Endothelial cell (in vitro differentiated cells): ENCODE data around the gene TPSAB1. TPM values are rescaled to one million over a fixed set of nuclear protein-coding genes. Genes with fewer than 3 reads are reported as not detected.

Experiments
- DNase-seq: peaks from one replicate; pipeline ENCODE4 v3.0.0; 2021; ENCODE audit warnings: low spot score
- H3K27ac Mint-ChIP-seq: one replicate; pipeline ENCODE4 v1.8.0; 2021; ENCODE audit warnings: mixed read lengths, inconsistent platforms; ENCODE audit not compliant: unreplicated experiment
- H3K27me3 Mint-ChIP-seq: one replicate; pipeline ENCODE4 v1.8.0; 2021; ENCODE audit warnings: mild to moderate bottlenecking, moderate library complexity, mixed read lengths, inconsistent platforms; ENCODE audit not compliant: unreplicated experiment
- H3K36me3 Mint-ChIP-seq: one replicate; pipeline ENCODE4 v1.8.0; 2021; ENCODE audit warnings: mild to moderate bottlenecking, low read depth, mixed read lengths, inconsistent platforms; ENCODE audit not compliant: unreplicated experiment
- H3K4me1 Mint-ChIP-seq: one replicate; pipeline ENCODE4 v1.8.0; 2021; ENCODE audit warnings: mild to moderate bottlenecking, mixed read lengths, inconsistent platforms; ENCODE audit not compliant: unreplicated experiment
- H3K4me3 Mint-ChIP-seq: one replicate; pipeline ENCODE4 v1.8.0; 2021; ENCODE audit warnings: mild to moderate bottlenecking, mixed read lengths, inconsistent platforms; ENCODE audit not compliant: unreplicated experiment
- H3K9me3 Mint-ChIP-seq: one replicate; pipeline ENCODE4 v1.8.0; 2021; ENCODE audit warnings: mixed read lengths, inconsistent platforms; ENCODE audit not compliant: unreplicated experiment
- CTCF ChIP-seq: fragments of 200-600 bp; sonication (generic); IDR thresholded peaks from one replicate; pipeline ENCODE4 v1.5.0; 2021; ENCODE audit warnings: antibody characterized with exemption; ENCODE audit not compliant: unreplicated experiment
- total RNA-seq: library from RNA; stranded (reverse); fragmentation: NEBNext Ultra II Directional; extraction: Animal tissue kit (Norgen Biotek cat#: 25700); gene quantifications from one replicate; pipeline ENCODE4 v1.2.1, GENCODE V29; 2021; ENCODE audit not compliant: unreplicated experiment

The TPSAB1 gene
- total RNA-seq, 1 donor from 2014 or later = not detected

GRCh38 chr16:1206326-1206725 is 34.2 kb upstream of the TPSAB1 start:
- Mint-ChIP-seq H3K4me1 (no peaks in the 10 kb centered on the region), H3K9me3 (no peaks in the 10 kb centered on the region), H3K4me3 (no peak overlapping the region), H3K27me3 (peaks cover 4% of the 10 kb centered on the region), H3K36me3 (peaks cover 3% of the 10 kb centered on the region), H3K27ac (no peak overlapping the region)
- peak; percentile 27 for TF ChIP-seq CTCF
- no peak for DNase-seq

- Mint-ChIP-seq H3K4me1 (no peaks in the 10 kb centered on the region), H3K36me3 (peaks cover 3% of the 10 kb centered on the region), H3K27me3 (peaks cover 4% of the 10 kb centered on the region), H3K27ac (no peak overlapping the region), H3K9me3 (no peaks in the 10 kb centered on the region), H3K4me3 (no peak overlapping the region)
- TF ChIP-seq CTCF = no peak
- no peak for DNase-seq
Measured at GRCh38 chr16:1206786-1207185, 33.7 kb upstream of the TPSAB1 start.

- H3K4me1 Mint-ChIP-seq = no peaks in the 10 kb centered on the region
- no peak for TF ChIP-seq CTCF
- H3K27ac Mint-ChIP-seq = no peak overlapping the region
- DNase-seq = no peak
- H3K36me3 Mint-ChIP-seq = peaks cover 3% of the 10 kb centered on the region
- no peak overlapping the region for H3K4me3 Mint-ChIP-seq
- peaks cover 4% of the 10 kb centered on the region for H3K27me3 Mint-ChIP-seq
- H3K9me3 Mint-ChIP-seq = no peaks in the 10 kb centered on the region
Measured at GRCh38 chr16:1208239-1208830, 32.2 kb upstream of the TPSAB1 start.

GRCh38 chr16:1209081-1209480 is 31.4 kb upstream of the TPSAB1 start:
- no peak for TF ChIP-seq CTCF
- no peak overlapping the region for H3K27ac Mint-ChIP-seq
- no peaks in the 10 kb centered on the region for H3K27me3 Mint-ChIP-seq
- no peaks in the 10 kb centered on the region for H3K9me3 Mint-ChIP-seq
- DNase-seq = no peak
- no peaks in the 10 kb centered on the region for H3K36me3 Mint-ChIP-seq
- no peaks in the 10 kb centered on the region for H3K4me1 Mint-ChIP-seq
- H3K4me3 Mint-ChIP-seq = peak overlapping the region; percentile 59

GRCh38 chr16:1210461-1210860 is 30.0 kb upstream of the TPSAB1 start:
- H3K27ac Mint-ChIP-seq = no peak overlapping the region
- no peaks in the 10 kb centered on the region for H3K9me3 Mint-ChIP-seq
- no peak for DNase-seq
- no peak for TF ChIP-seq CTCF
- H3K36me3 Mint-ChIP-seq = no peaks in the 10 kb centered on the region
- H3K27me3 Mint-ChIP-seq = no peaks in the 10 kb centered on the region
- no peaks in the 10 kb centered on the region for H3K4me1 Mint-ChIP-seq
- H3K4me3 Mint-ChIP-seq = no peak overlapping the region
